HepG2 (cell line): ENCODE results near the gene HNRNPF. TPM values are rescaled to one million over a fixed set of nuclear protein-coding genes. Genes with fewer than 3 reads are reported as not detected.

ENCODE experiments used
- AGO1 ChIP-seq: fragments of 200-400 bp; formaldehyde crosslinking; IDR thresholded peaks from 2 replicates; pipeline ENCODE4 v1.6.1; 2017; ENCODE audit warnings: mild to moderate bottlenecking, low read depth, low read length, moderate library complexity; ENCODE audit not compliant: poor library complexity, severe bottlenecking
- ATF7 ChIP-seq, 2 experiments: fragments of 450-650 bp in 1 of 2; sonication (generic) in 1 of 2; formaldehyde crosslinking in 1 of 2; IDR thresholded peaks; 2 replicates each; pipeline versions ENCODE4 v1.4.0 to v1.6.1; 2016 to 2020; ENCODE audit warnings: antibody characterized with exemption in 1 of 2, mild to moderate bottlenecking in 1 of 2, missing genetic modification reagents in 1 of 2
- DPF2 ChIP-seq: sonication (generic); formaldehyde crosslinking; IDR thresholded peaks from 2 replicates; pipeline ENCODE4 v1.4.0; 2020; ENCODE audit warnings: mild to moderate bottlenecking, low read depth, missing genetic modification reagents, borderline replicate concordance
- ELF1 ChIP-seq: sonication (generic); formaldehyde crosslinking; IDR thresholded peaks from 2 replicates; pipeline ENCODE4 v1.4.0; 2020; ENCODE audit warnings: missing genetic modification reagents
- HIVEP1 ChIP-seq: sonication (generic); formaldehyde crosslinking; IDR thresholded peaks from 2 replicates; pipeline ENCODE4 v1.4.0; 2020; ENCODE audit warnings: mild to moderate bottlenecking, missing genetic modification reagents
- JUNB ChIP-seq: sonication (generic); formaldehyde crosslinking; IDR thresholded peaks from 2 replicates; pipeline ENCODE4 v1.8.0; 2022; ENCODE audit warnings: missing genetic modification reagents, mild to moderate bottlenecking, borderline replicate concordance
- RXRA ChIP-seq: sonication (generic); formaldehyde crosslinking; IDR thresholded peaks from 2 replicates; pipeline ENCODE4 v1.5.1; 2020; ENCODE audit warnings: missing genetic modification reagents
- TBX3 ChIP-seq: fragments of 450-650 bp; IDR thresholded peaks from 2 replicates; pipeline ENCODE4 v1.6.1; 2017; ENCODE audit warnings: antibody characterized with exemption, mild to moderate bottlenecking, inconsistent platforms, borderline replicate concordance
- ZBTB1 ChIP-seq: sonication (generic); formaldehyde crosslinking; IDR thresholded peaks from 2 replicates; pipeline ENCODE4 v1.4.0; 2020; ENCODE audit warnings: missing genetic modification reagents, borderline replicate concordance
- ZFP36 ChIP-seq: fragments of 150-350 bp; IDR thresholded peaks from 2 replicates; pipeline ENCODE4 v1.6.1; 2018; ENCODE audit warnings: borderline replicate concordance, low read length, low read depth; ENCODE audit not compliant: partially characterized antibody
- ZNF17 ChIP-seq: sonication (generic); formaldehyde crosslinking; IDR thresholded peaks from 2 replicates; pipeline ENCODE4 v1.5.0; 2020; ENCODE audit warnings: mild to moderate bottlenecking, missing genetic modification reagents
- ZNF343 ChIP-seq: sonication (generic); formaldehyde crosslinking; IDR thresholded peaks from 2 replicates; pipeline ENCODE4 v1.4.0; 2020; ENCODE audit warnings: mild to moderate bottlenecking, missing genetic modification reagents
- ZNF451 ChIP-seq: sonication (generic); formaldehyde crosslinking; IDR thresholded peaks from 2 replicates; pipeline ENCODE4 v1.5.0; 2020; ENCODE audit warnings: mild to moderate bottlenecking, missing genetic modification reagents
- polyA plus RNA-seq, 8 experiments: library from polyadenylated mRNA; depleted of rRNA in 3 of 8; stranded (reverse) in 7 of 8; unstranded in 1 of 8; fragments of >200 nt; fragmentation: Illumina TruSeq in 4 of 8; extraction: Trizol in 4 of 8; gene quantifications; 2 replicates each; pipeline versions ENCODE4 v1.2.1 to v1.2.3, GENCODE V29; 2011 to 2016; ENCODE audit warnings: low read depth in 4 of 8, missing spikeins in 1 of 8, mixed read lengths in 1 of 8; ENCODE audit not compliant: insufficient read depth in 1 of 8
- total RNA-seq, 5 experiments: library from RNA; depleted of rRNA; stranded (reverse); fragments of >200 nt; fragmentation: Illumina TruSeq; extraction: Trizol; gene quantifications; 2 replicates each; pipeline ENCODE4 v1.2.3, GENCODE V29; 2016; ENCODE audit warnings: low read depth in 1 of 5
- TF ChIP-seq, protein P1 (sequence below): sonication (generic); formaldehyde crosslinking; IDR thresholded peaks from 2 replicates; pipeline ENCODE4 v1.4.0; 2020; ENCODE audit warnings: mild to moderate bottlenecking, missing genetic modification reagents
- TF ChIP-seq, protein P2 (sequence below): sonication (generic); formaldehyde crosslinking; IDR thresholded peaks from 2 replicates; pipeline ENCODE4 v1.5.0; 2020; ENCODE audit warnings: mild to moderate bottlenecking, missing genetic modification reagents
- TF ChIP-seq, protein P3 (sequence below): conservative IDR thresholded peaks from 2 replicates; pipeline ENCODE4 v1.6.1; 2018; ENCODE audit warnings: missing genetic modification reagents
- TF ChIP-seq, protein P4 (sequence below): sonication (generic); formaldehyde crosslinking; conservative IDR thresholded peaks from 2 replicates; pipeline ENCODE4 v1.8.1; 2023; ENCODE audit warnings: missing genetic modification reagents
- TF ChIP-seq, protein P5 (sequence below): sonication (generic); formaldehyde crosslinking; conservative IDR thresholded peaks from 2 replicates; pipeline ENCODE4 v1.8.0; 2022; ENCODE audit warnings: missing genetic modification reagents

The HNRNPF gene
- total and polyA plus RNA-seq, 2 of the 13 experiments (the other 11 are each of a cell fraction or from before 2014, with no cell fraction given) = 166 to 308 TPM

DNA sequence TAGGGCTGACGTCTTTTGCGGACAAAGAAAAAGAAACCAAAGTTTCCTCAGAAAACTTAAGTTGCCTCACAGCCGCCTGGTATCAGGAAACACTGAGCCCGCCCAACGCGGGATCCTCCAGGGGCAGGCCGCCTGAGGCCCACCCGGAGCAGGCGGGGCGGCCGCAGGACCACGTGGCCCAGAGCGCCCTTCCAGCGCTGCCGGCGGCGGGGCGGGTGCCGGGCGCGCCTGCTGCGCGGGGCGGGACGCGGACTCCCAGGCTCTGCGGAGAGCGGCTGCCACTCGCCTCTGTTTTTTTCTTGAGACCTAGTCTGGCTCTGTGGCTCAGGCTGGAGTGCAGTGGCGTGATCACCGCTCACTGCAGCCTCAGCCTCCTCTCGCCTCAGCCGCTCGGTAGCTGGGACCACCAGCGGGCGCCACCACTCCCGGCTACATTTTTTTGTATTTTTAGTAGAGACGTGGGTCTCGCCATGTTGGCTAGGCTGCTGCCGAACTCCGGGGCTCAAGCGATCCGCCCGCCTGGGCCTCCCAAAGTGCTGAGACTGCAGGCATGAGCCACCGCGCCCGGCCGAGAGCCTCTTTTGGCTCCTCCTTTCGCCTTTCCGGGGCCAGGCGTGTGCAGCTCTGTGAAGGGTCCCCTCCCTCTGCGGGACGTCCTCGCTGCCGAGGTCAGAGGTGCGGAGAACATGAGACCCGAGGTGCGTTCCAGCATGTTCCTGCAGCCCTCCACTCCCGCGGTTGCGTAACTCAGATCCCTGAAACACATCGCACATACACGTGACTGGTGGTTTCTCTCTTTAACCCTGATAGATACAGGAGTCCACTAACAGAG lies 11.6 kb upstream of the HNRNPF start (continued):
- peak; percentile 76; the same call in 1 of the 2 replicates for TF ChIP-seq ZNF451 (CRISPR knock-in tag)
- TF ChIP-seq, protein P1, sequence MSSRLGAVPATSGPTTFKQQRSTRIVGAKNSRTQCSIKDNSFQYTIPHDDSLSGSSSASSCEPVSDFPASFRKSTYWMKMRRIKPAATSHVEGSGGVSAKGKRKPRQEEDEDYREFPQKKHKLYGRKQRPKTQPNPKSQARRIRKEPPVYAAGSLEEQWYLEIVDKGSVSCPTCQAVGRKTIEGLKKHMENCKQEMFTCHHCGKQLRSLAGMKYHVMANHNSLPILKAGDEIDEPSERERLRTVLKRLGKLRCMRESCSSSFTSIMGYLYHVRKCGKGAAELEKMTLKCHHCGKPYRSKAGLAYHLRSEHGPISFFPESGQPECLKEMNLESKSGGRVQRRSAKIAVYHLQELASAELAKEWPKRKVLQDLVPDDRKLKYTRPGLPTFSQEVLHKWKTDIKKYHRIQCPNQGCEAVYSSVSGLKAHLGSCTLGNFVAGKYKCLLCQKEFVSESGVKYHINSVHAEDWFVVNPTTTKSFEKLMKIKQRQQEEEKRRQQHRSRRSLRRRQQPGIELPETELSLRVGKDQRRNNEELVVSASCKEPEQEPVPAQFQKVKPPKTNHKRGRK (CRISPR knock-in tag) = peak; percentile 61; the same call in 1 of the 2 replicates
- TF ChIP-seq, protein P2, sequence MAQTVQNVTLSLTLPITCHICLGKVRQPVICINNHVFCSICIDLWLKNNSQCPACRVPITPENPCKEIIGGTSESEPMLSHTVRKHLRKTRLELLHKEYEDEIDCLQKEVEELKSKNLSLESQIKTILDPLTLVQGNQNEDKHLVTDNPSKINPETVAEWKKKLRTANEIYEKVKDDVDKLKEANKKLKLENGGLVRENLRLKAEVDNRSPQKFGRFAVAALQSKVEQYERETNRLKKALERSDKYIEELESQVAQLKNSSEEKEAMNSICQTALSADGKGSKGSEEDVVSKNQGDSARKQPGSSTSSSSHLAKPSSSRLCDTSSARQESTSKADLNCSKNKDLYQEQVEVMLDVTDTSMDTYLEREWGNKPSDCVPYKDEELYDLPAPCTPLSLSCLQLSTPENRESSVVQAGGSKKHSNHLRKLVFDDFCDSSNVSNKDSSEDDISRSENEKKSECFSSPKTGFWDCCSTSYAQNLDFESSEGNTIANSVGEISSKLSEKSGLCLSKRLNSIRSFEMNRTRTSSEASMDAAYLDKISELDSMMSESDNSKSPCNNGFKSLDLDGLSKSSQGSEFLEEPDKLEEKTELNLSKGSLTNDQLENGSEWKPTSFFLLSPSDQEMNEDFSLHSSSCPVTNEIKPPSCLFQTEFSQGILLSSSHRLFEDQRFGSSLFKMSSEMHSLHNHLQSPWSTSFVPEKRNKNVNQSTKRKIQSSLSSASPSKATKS (CRISPR knock-in tag) = peak; percentile 98
- TF ChIP-seq ZBTB1 (CRISPR knock-in tag) = no peak
- 0 out of 2 replicates have a peak, but pooled peaks have one; percentile 75 for TF ChIP-seq ZNF17 (CRISPR knock-in tag)
- TF ChIP-seq JUNB (CRISPR knock-in tag) = peak; percentile 88
- TF ChIP-seq ATF7 (IDR thresholded peaks at IDR 0.05) = peak; percentile 57
- peak; percentile 94 for TF ChIP-seq ATF7 (CRISPR knock-in tag; IDR thresholded peaks at IDR 0.05)
- TF ChIP-seq ZFP36 = no peak
- 0 out of 2 replicates have a peak, but pooled peaks have one; percentile 58 for TF ChIP-seq ZNF343
- peak; percentile 54; the same call in 1 of the 2 replicates for TF ChIP-seq DPF2 (CRISPR knock-in tag)
- TF ChIP-seq TBX3 = peak; percentile 72; the same call in 1 of the 2 replicates
- peak; percentile 97 for TF ChIP-seq RXRA (CRISPR knock-in tag)
- TF ChIP-seq, protein P3, sequence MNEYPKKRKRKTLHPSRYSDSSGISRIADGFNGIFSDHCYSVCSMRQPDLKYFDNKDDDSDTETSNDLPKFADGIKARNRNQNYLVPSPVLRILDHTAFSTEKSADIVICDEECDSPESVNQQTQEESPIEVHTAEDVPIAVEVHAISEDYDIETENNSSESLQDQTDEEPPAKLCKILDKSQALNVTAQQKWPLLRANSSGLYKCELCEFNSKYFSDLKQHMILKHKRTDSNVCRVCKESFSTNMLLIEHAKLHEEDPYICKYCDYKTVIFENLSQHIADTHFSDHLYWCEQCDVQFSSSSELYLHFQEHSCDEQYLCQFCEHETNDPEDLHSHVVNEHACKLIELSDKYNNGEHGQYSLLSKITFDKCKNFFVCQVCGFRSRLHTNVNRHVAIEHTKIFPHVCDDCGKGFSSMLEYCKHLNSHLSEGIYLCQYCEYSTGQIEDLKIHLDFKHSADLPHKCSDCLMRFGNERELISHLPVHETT (CRISPR knock-in tag) = peak; percentile 87
- TF ChIP-seq, protein P4, sequence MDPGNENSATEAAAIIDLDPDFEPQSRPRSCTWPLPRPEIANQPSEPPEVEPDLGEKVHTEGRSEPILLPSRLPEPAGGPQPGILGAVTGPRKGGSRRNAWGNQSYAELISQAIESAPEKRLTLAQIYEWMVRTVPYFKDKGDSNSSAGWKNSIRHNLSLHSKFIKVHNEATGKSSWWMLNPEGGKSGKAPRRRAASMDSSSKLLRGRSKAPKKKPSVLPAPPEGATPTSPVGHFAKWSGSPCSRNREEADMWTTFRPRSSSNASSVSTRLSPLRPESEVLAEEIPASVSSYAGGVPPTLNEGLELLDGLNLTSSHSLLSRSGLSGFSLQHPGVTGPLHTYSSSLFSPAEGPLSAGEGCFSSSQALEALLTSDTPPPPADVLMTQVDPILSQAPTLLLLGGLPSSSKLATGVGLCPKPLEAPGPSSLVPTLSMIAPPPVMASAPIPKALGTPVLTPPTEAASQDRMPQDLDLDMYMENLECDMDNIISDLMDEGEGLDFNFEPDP (CRISPR knock-in tag) = peak; percentile 97; the same call in 1 of the 2 replicates
- peak; percentile 75 for TF ChIP-seq ELF1 (CRISPR knock-in tag)
- no peak for TF ChIP-seq AGO1
- peak; percentile 97 for TF ChIP-seq HIVEP1 (CRISPR knock-in tag)
- TF ChIP-seq, protein P5, sequence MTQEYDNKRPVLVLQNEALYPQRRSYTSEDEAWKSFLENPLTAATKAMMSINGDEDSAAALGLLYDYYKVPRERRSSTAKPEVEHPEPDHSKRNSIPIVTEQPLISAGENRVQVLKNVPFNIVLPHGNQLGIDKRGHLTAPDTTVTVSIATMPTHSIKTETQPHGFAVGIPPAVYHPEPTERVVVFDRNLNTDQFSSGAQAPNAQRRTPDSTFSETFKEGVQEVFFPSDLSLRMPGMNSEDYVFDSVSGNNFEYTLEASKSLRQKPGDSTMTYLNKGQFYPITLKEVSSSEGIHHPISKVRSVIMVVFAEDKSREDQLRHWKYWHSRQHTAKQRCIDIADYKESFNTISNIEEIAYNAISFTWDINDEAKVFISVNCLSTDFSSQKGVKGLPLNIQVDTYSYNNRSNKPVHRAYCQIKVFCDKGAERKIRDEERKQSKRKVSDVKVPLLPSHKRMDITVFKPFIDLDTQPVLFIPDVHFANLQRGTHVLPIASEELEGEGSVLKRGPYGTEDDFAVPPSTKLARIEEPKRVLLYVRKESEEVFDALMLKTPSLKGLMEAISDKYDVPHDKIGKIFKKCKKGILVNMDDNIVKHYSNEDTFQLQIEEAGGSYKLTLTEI (CRISPR knock-in tag) = no peak; the same call in 1 of the 2 replicates
